Calu3 (cell line): Measurements from ENCODE around the gene RPL10. TPM values are rescaled to one million over a fixed set of nuclear protein-coding genes. Genes with fewer than 3 reads are reported as not detected.

ENCODE experiments used
- BruUV-seq: library from RNA; stranded (reverse); fragments of 400-500 nt; replicated peaks from 2 replicates; lab custom pipeline; 2021; lab: Mats Ljungman, UMichigan
- CTCF ChIA-PET: fragments of 300-600 bp; sonication (Branson Sonifier 250); formaldehyde crosslinking; loops from one replicate; lab custom pipeline; 2022; ENCODE audit warnings: antibody characterized with exemption; lab: Charles Lee
- DNase-seq: peaks from one replicate; pipeline ENCODE4 v3.0.0; 2022
- H3K27ac Mint-ChIP-seq: one replicate; pipeline ENCODE4 v1.8.0; 2022; ENCODE audit warnings: mixed read lengths; ENCODE audit not compliant: unreplicated experiment
- H3K27me3 Mint-ChIP-seq: one replicate; pipeline ENCODE4 v1.8.0; 2022; ENCODE audit warnings: mixed read lengths; ENCODE audit not compliant: unreplicated experiment
- H3K36me3 Mint-ChIP-seq: one replicate; pipeline ENCODE4 v1.8.0; 2022; ENCODE audit warnings: mild to moderate bottlenecking, moderate library complexity, mixed read lengths; ENCODE audit not compliant: insufficient read depth, unreplicated experiment
- H3K4me1 Mint-ChIP-seq: one replicate; pipeline ENCODE4 v1.8.0; 2022; ENCODE audit warnings: mild to moderate bottlenecking, low read depth, mixed read lengths; ENCODE audit not compliant: unreplicated experiment
- H3K4me3 Mint-ChIP-seq: one replicate; pipeline ENCODE4 v1.8.0; 2022; ENCODE audit warnings: mild to moderate bottlenecking, low read depth, moderate library complexity, mixed read lengths; ENCODE audit not compliant: unreplicated experiment
- H3K9me3 Mint-ChIP-seq: one replicate; pipeline ENCODE4 v1.8.0; 2022; ENCODE audit warnings: low read depth, mixed read lengths; ENCODE audit not compliant: unreplicated experiment
- intact Hi-C: fragments of 100-400 bp; cut with micrococcal nuclease; formaldehyde crosslinking; loops from one replicate; pipeline ENCODE4 v1.10.0; 2022; ENCODE audit not compliant: unreplicated experiment
- total RNA-seq: library from RNA; stranded (reverse); gene quantifications from 2 replicates; pipeline ENCODE4 v1.2.3, GENCODE V29; 2022
- TF ChIP-seq, protein P1 (sequence below): fragments of 200-600 bp; IDR thresholded peaks from one replicate; pipeline ENCODE4 v1.8.0; 2022; ENCODE audit warnings: antibody characterized with exemption; ENCODE audit not compliant: unreplicated experiment

RPL10 gene
- total RNA-seq, 1 experiment from 2014 or later, result 1,495 TPM

DNA sequence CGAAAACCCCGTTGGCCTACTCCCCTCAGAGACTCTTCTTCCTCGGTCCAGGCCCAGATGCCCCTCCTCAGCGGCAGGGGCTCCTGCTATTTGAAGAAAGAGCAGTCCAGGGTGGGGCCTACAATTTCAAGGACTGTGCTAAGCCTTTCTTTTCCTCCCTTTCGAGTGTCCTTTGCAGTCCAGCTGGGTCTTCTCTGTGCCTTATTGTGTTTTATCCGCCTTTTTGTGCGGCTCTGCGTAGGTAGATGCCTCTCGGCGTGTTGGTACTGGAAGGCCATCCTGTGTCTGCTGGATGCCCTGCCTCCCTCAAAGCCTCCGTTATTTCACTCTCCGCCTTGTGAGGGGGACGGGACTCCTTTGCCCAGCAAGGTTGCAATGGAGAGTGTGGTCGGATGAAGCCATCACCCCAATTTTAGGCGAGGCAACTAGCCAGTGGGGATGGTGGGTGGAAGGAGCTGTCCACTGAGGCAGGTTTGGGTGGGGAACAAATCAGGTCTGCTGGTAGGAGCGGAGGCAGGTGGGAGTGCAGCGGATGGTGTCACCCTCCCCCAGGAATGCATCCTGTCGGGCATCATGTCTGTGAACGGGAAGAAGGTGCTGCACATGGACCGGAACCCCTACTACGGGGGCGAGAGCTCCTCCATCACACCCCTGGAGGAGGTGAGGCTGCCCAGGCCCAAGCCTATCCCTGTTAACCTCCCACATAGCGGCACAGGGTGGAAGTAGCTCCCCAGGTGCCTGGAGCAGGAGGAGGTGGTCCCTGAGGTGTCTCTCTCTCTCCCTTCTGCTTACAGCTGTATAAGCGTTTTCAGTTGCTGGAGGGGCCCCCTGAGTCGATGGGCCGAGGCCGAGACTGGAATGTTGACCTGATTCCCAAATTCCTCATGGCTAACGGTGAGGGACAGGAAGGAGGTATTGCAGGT is 40.1 kb downstream of the RPL10 start:
- TF ChIP-seq, protein P1, sequence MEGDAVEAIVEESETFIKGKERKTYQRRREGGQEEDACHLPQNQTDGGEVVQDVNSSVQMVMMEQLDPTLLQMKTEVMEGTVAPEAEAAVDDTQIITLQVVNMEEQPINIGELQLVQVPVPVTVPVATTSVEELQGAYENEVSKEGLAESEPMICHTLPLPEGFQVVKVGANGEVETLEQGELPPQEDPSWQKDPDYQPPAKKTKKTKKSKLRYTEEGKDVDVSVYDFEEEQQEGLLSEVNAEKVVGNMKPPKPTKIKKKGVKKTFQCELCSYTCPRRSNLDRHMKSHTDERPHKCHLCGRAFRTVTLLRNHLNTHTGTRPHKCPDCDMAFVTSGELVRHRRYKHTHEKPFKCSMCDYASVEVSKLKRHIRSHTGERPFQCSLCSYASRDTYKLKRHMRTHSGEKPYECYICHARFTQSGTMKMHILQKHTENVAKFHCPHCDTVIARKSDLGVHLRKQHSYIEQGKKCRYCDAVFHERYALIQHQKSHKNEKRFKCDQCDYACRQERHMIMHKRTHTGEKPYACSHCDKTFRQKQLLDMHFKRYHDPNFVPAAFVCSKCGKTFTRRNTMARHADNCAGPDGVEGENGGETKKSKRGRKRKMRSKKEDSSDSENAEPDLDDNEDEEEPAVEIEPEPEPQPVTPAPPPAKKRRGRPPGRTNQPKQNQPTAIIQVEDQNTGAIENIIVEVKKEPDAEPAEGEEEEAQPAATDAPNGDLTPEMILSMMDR, result no peak
- H3K27me3 Mint-ChIP-seq, result no peaks in the 10 kb centered on the region
- intact Hi-C loops, result no loop called here
- CTCF ChIA-PET, result no interaction called here
- no peak for DNase-seq
- H3K9me3 Mint-ChIP-seq, result no peaks in the 10 kb centered on the region
- no TSS peak for BruUV-seq
- peaks cover 62% of the 10 kb centered on the region for H3K36me3 Mint-ChIP-seq
- peak overlapping the region; percentile 76 for H3K4me3 Mint-ChIP-seq
- peaks cover 8% of the 10 kb centered on the region for H3K4me1 Mint-ChIP-seq
- peak overlapping the region; percentile 72 for H3K27ac Mint-ChIP-seq

DNA sequence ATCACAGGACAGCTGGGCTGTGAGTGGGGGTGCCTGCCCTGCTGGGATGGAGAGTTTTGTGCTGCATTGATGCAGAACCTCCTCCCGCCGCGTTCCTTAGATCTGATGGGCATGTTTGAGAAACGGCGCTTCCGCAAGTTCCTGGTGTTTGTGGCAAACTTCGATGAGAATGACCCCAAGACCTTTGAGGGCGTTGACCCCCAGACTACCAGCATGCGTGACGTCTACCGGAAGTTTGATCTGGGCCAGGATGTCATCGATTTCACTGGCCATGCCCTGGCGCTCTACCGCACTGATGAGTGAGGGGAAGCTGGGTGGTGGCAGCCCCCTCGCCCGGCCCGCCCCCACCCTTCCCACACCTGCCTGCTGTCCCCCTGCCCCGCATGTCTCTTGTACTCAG is 41.7 kb downstream of the RPL10 start:
- no peaks in the 10 kb centered on the region for H3K27me3 Mint-ChIP-seq
- H3K4me3 Mint-ChIP-seq, result no peak overlapping the region
- DNase-seq, result no peak
- TF ChIP-seq, protein P1, result no peak
- no peak overlapping the region for H3K27ac Mint-ChIP-seq
- peaks cover 78% of the 10 kb centered on the region for H3K36me3 Mint-ChIP-seq
- no TSS peak for BruUV-seq
- intact Hi-C loops, result no loop called here
- no peaks in the 10 kb centered on the region for H3K9me3 Mint-ChIP-seq
- CTCF ChIA-PET, result no interaction called here
- peaks cover 14% of the 10 kb centered on the region for H3K4me1 Mint-ChIP-seq

GRCh38 chrX:154440623-154441357 is 42.6 kb downstream of the RPL10 start:
- Mint-ChIP-seq H3K27ac (no peak overlapping the region), H3K9me3 (no peaks in the 10 kb centered on the region), H3K4me3 (no peak overlapping the region), H3K36me3 (peaks cover 76% of the 10 kb centered on the region), H3K4me1 (peaks cover 14% of the 10 kb centered on the region), H3K27me3 (no peaks in the 10 kb centered on the region)
- no TSS peak for BruUV-seq
- TF ChIP-seq, protein P1, result no peak
- intact Hi-C loops, result no loop called here
- CTCF ChIA-PET, result interaction anchor here (0.6 kb wide), 1 partner anchor 91 kb away, joined by 4 read pairs; no protein-coding TSS in a partner anchor
- no peak for DNase-seq

GRCh38 chrX:154441564-154441963 is 43.4 kb downstream of the RPL10 start:
- peaks cover 76% of the 10 kb centered on the region for H3K36me3 Mint-ChIP-seq
- peaks cover 14% of the 10 kb centered on the region for H3K4me1 Mint-ChIP-seq
- TF ChIP-seq, protein P1, result no peak
- no peak overlapping the region for H3K4me3 Mint-ChIP-seq
- H3K27ac Mint-ChIP-seq, result no peak overlapping the region
- H3K9me3 Mint-ChIP-seq, result no peaks in the 10 kb centered on the region
- no peaks in the 10 kb centered on the region for H3K27me3 Mint-ChIP-seq
- DNase-seq, result no peak
- intact Hi-C loops, result no loop called here
- CTCF ChIA-PET, result interaction anchor here (0.6 kb wide), 1 partner anchor 71 kb away, joined by 3 read pairs; no protein-coding TSS in a partner anchor
- BruUV-seq, result no TSS peak
